Measurements from ENCODE around the gene KANSL1.
"Not testable (repeated sequence)": the region's sequence is repeated elsewhere in the genome, so short reads cannot be mapped to it uniquely, and the experiment has no call there.

KANSL1 gene

DNA sequence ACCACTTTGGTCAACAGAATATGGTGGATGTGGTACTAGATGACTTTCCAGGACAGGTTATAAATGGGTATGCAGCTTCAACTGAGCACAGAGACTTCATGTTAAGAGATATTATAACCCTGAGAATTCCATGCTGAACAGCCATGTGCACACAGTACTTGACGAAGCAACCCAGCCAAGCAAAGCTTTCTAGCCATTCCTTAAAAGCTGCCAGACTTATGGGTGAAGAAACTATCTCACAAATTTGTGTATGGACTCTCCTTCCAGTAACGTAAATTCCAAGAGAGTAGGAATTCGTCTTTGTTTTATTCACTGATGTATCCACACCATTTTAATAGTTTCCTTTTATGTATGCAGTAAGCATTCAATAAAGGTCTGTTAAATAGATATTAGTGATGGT is 76.1 kb downstream of the KANSL1 start:
- no peak overlapping the region for H3K4me3 ChIP-seq (ENCODE audit: low read depth, low read length)
- TF ChIP-seq POLR2A (IDR thresholded peaks at IDR 0.05; ENCODE audit: extremely low read depth, insufficient read length) = no peak
- TF ChIP-seq, protein P1, sequence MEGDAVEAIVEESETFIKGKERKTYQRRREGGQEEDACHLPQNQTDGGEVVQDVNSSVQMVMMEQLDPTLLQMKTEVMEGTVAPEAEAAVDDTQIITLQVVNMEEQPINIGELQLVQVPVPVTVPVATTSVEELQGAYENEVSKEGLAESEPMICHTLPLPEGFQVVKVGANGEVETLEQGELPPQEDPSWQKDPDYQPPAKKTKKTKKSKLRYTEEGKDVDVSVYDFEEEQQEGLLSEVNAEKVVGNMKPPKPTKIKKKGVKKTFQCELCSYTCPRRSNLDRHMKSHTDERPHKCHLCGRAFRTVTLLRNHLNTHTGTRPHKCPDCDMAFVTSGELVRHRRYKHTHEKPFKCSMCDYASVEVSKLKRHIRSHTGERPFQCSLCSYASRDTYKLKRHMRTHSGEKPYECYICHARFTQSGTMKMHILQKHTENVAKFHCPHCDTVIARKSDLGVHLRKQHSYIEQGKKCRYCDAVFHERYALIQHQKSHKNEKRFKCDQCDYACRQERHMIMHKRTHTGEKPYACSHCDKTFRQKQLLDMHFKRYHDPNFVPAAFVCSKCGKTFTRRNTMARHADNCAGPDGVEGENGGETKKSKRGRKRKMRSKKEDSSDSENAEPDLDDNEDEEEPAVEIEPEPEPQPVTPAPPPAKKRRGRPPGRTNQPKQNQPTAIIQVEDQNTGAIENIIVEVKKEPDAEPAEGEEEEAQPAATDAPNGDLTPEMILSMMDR (IDR thresholded peaks at IDR 0.05; ENCODE audit: low read depth, low read length) = no peak
- TF ChIP-seq, protein P2, sequence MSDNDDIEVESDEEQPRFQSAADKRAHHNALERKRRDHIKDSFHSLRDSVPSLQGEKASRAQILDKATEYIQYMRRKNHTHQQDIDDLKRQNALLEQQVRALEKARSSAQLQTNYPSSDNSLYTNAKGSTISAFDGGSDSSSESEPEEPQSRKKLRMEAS (IDR thresholded peaks at IDR 0.05; ENCODE audit: low read depth, low read length) = no peak
- no peak for TF ChIP-seq MYC (IDR thresholded peaks at IDR 0.05; ENCODE audit: low read depth, low read length)
- no peak for DNase-seq (ENCODE audit: low read depth)

DNA sequence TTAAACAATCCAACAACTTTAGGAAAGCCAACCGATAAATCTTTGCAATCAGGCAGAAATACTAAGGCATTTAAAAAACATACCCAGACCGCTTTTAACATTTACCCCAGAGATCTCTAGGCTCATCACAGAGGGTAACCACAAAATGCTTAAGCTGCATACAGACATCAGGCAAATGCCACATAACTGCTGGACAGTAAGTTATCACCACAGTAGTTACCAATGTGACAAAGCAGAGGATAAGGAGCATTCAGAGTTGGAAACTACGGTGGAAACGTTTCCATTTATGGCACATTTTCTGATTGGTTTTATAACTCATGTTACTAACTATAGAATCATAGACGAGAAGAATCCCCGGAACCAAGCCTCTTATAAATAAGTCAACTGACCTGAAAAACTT is 77.5 kb downstream of the KANSL1 start:
- no peak for TF ChIP-seq MYC (IDR thresholded peaks at IDR 0.05; ENCODE audit: low read depth, low read length)
- TF ChIP-seq, protein P2 (IDR thresholded peaks at IDR 0.05; ENCODE audit: low read depth, low read length) = no peak
- TF ChIP-seq POLR2A (IDR thresholded peaks at IDR 0.05; ENCODE audit: extremely low read depth, insufficient read length) = no peak
- TF ChIP-seq, protein P1 (IDR thresholded peaks at IDR 0.05; ENCODE audit: low read depth, low read length) = no peak
- DNase-seq (ENCODE audit: low read depth) = no peak
- H3K4me3 ChIP-seq (ENCODE audit: low read depth, low read length) = no peak overlapping the region

DNA sequence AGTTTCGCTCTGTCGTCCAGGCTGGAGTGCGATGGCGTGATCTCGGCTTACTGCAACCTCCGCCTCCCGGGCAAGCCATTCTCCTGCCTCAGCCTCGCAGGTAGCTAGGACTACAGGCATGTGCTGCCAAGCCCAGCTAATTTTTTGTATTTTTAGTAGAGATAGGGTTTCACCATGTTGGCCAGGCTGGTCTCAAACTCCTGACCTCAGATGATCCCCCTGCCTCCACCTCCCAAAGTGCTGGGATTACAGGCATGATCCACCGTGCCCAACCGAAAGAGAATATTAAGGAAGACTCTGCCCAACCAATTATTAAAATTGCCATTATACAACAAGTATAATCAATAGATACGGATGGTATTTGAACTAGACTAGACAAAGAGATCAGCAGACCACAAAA is 82.0 kb downstream of the KANSL1 start:
- not testable (repeated sequence) for DNase-seq (ENCODE audit: low read depth); H3K4me3 ChIP-seq (ENCODE audit: low read depth, low read length)

GRCh38 chr17:46110219-46110618 is 83.0 kb downstream of the KANSL1 start:
- DNase-seq (ENCODE audit: low read depth) = no peak
- no peak for TF ChIP-seq POLR2A (IDR thresholded peaks at IDR 0.05; ENCODE audit: extremely low read depth, insufficient read length)
- TF ChIP-seq MYC (IDR thresholded peaks at IDR 0.05; ENCODE audit: low read depth, low read length) = no peak
- TF ChIP-seq, protein P2 (IDR thresholded peaks at IDR 0.05; ENCODE audit: low read depth, low read length) = no peak
- TF ChIP-seq, protein P1 (IDR thresholded peaks at IDR 0.05; ENCODE audit: low read depth, low read length) = no peak
- H3K4me3 ChIP-seq (ENCODE audit: low read depth, low read length) = no peak overlapping the region

GRCh38 chr17:46109603-46110189 is 83.5 kb downstream of the KANSL1 start:
- no peak overlapping the region for H3K4me3 ChIP-seq (ENCODE audit: low read depth, low read length)
- DNase-seq (ENCODE audit: low read depth) = no peak

GRCh38 chr17:46108550-46109110 is 84.6 kb downstream of the KANSL1 start:
- TF ChIP-seq MYC (IDR thresholded peaks at IDR 0.05; ENCODE audit: low read depth, low read length) = no peak
- TF ChIP-seq POLR2A (IDR thresholded peaks at IDR 0.05; ENCODE audit: extremely low read depth, insufficient read length) = no peak
- TF ChIP-seq, protein P2 (IDR thresholded peaks at IDR 0.05; ENCODE audit: low read depth, low read length) = no peak
- TF ChIP-seq, protein P1 (IDR thresholded peaks at IDR 0.05; ENCODE audit: low read depth, low read length) = no peak

More at GRCh38 chr17:46109603-46110189, 83.5 kb downstream of the KANSL1 start:
- TF ChIP-seq POLR2A (IDR thresholded peaks at IDR 0.05; ENCODE audit: extremely low read depth, insufficient read length) (no peak), MYC (IDR thresholded peaks at IDR 0.05; ENCODE audit: low read depth, low read length) (no peak)
- TF ChIP-seq, protein P2 (IDR thresholded peaks at IDR 0.05; ENCODE audit: low read depth, low read length) = no peak
- TF ChIP-seq, protein P1 (IDR thresholded peaks at IDR 0.05; ENCODE audit: low read depth, low read length) = no peak

More at GRCh38 chr17:46108550-46109110, 84.6 kb downstream of the KANSL1 start:
- no peak overlapping the region for H3K4me3 ChIP-seq (ENCODE audit: low read depth, low read length)
- peak; percentile 20 for DNase-seq (ENCODE audit: low read depth)

Measured in NB4 (cell line).